MCF 10A (cell line): ENCODE data around the gene FZD1. TPM values are rescaled to one million over a fixed set of nuclear protein-coding genes. Genes with fewer than 3 reads are reported as not detected.
A peak's percentile ranks its signal among the peaks of the same experiment; 100 is the strongest.

Experiments
- BruUV-seq: library from RNA; stranded (reverse); fragments of 400-500 nt; replicated peaks from 2 replicates; lab custom pipeline; 2021; lab: Mats Ljungman, UMichigan
- CTCF ChIA-PET: fragments of 300-600 bp; sonication (Branson Sonifier 250); formaldehyde crosslinking; extraction: SDS; loops from one replicate; lab custom pipeline; 2021; ENCODE audit warnings: antibody characterized with exemption, inconsistent platforms; lab: Yijun Ruan, JAX
- POLR2A ChIA-PET: fragments of 300-600, 350-650 bp; sonication (Branson Sonifier 250); formaldehyde crosslinking; extraction: SDS; loops from one replicate; lab custom pipeline; 2020; ENCODE audit warnings: antibody characterized with exemption, inconsistent platforms; lab: Yijun Ruan, JAX
- DNase-seq: peaks from one replicate; pipeline ENCODE4 v3.0.0-alpha.2; 2018; ENCODE audit not compliant: unreplicated experiment
- H3K27ac Mint-ChIP-seq: one replicate; pipeline ENCODE4 v1.8.0; 2022; ENCODE audit warnings: mild to moderate bottlenecking, low read depth, mixed read lengths; ENCODE audit not compliant: unreplicated experiment
- H3K27me3 Mint-ChIP-seq: one replicate; pipeline ENCODE4 v1.8.0; 2022; ENCODE audit warnings: mixed read lengths; ENCODE audit not compliant: insufficient read depth, unreplicated experiment
- H3K36me3 Mint-ChIP-seq: one replicate; pipeline ENCODE4 v1.8.0; 2022; ENCODE audit warnings: mild to moderate bottlenecking, moderate library complexity, mixed read lengths; ENCODE audit not compliant: insufficient read depth, unreplicated experiment
- H3K4me1 Mint-ChIP-seq: one replicate; pipeline ENCODE4 v1.8.0; 2022; ENCODE audit warnings: mixed read lengths; ENCODE audit not compliant: insufficient read depth, unreplicated experiment
- H3K4me3 Mint-ChIP-seq: one replicate; pipeline ENCODE4 v1.8.0; 2022; ENCODE audit warnings: mild to moderate bottlenecking, moderate library complexity, mixed read lengths; ENCODE audit not compliant: unreplicated experiment
- H3K9me3 Mint-ChIP-seq: one replicate; pipeline ENCODE4 v1.8.0; 2022; ENCODE audit warnings: mixed read lengths; ENCODE audit not compliant: unreplicated experiment
- intact Hi-C: fragments of 100-400 bp; cut with micrococcal nuclease; formaldehyde crosslinking; loops from 2 replicates; pipeline ENCODE4 v1.14.1; 2022
- total RNA-seq: library from RNA; stranded (reverse); gene quantifications from 2 replicates; pipeline ENCODE4 v1.2.3, GENCODE V29; 2022
- TF ChIP-seq, protein P1 (sequence below): fragments of 200-600 bp; IDR thresholded peaks from one replicate; pipeline ENCODE4 v1.8.0; 2022; ENCODE audit warnings: antibody characterized with exemption, mild to moderate bottlenecking; ENCODE audit not compliant: unreplicated experiment

Gene FZD1
- total RNA-seq, 1 experiment from 2014 or later = 3.3 TPM

DNA sequence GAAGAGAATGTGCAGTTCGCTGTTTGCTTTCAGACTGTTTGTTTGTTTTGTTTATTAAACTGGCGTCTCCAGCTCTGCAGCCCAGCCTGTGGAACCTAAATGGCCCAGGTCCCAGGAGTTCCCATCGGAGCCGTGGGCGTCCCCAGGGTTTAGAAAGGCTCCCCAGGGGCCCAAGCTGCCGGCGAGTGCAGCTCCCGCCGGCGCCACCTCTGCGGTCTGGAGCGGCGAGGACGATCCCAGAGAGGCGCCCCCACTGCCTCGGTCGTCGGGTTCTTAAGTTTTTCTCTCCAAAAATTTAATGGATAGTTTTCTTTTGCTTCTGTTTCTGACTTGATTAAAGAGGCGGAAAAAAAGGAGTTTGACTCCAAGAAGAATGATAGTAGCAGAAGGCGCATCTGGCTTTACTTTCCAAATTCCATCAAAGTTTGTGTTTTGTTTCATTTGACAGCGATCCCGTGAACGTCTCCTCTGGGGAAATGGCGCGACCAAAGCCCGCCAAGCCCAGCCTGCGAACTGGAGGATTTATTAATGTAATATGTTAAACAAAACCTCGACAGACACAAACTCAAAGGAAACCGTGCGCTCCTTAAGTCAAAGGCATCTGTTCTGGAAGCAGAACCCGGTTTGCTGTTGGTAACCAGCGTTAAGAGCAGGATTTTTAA, 718 bp upstream of the FZD1 start:
- Mint-ChIP-seq H3K4me1 (peaks cover 20% of the 10 kb centered on the region), H3K4me3 (peak overlapping the region; percentile 83), H3K9me3 (no peaks in the 10 kb centered on the region), H3K27me3 (no peaks in the 10 kb centered on the region), H3K27ac (peak overlapping the region; percentile 61), H3K36me3 (peaks cover 20% of the 10 kb centered on the region)
- peak; percentile 26 for DNase-seq
- TF ChIP-seq, protein P1, sequence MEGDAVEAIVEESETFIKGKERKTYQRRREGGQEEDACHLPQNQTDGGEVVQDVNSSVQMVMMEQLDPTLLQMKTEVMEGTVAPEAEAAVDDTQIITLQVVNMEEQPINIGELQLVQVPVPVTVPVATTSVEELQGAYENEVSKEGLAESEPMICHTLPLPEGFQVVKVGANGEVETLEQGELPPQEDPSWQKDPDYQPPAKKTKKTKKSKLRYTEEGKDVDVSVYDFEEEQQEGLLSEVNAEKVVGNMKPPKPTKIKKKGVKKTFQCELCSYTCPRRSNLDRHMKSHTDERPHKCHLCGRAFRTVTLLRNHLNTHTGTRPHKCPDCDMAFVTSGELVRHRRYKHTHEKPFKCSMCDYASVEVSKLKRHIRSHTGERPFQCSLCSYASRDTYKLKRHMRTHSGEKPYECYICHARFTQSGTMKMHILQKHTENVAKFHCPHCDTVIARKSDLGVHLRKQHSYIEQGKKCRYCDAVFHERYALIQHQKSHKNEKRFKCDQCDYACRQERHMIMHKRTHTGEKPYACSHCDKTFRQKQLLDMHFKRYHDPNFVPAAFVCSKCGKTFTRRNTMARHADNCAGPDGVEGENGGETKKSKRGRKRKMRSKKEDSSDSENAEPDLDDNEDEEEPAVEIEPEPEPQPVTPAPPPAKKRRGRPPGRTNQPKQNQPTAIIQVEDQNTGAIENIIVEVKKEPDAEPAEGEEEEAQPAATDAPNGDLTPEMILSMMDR = no peak
- intact Hi-C loops = loop anchor here (1.0 to 5.0 kb wide), 5 partner anchors 81 to 521 kb away; no protein-coding TSS in a partner anchor
- no TSS peak for BruUV-seq
- CTCF ChIA-PET = interaction anchor here (0.7 to 0.8 kb wide), 2 partner anchors 103 to 163 kb away, joined by 3 read pairs; no protein-coding TSS in a partner anchor
- POLR2A ChIA-PET = interaction anchor here (0.6 to 2.6 kb wide), 7 partner anchors 11 to 617 kb away, joined by 3 to 12 read pairs (median 3); partner anchors contain the start of gene MTERF1

DNA sequence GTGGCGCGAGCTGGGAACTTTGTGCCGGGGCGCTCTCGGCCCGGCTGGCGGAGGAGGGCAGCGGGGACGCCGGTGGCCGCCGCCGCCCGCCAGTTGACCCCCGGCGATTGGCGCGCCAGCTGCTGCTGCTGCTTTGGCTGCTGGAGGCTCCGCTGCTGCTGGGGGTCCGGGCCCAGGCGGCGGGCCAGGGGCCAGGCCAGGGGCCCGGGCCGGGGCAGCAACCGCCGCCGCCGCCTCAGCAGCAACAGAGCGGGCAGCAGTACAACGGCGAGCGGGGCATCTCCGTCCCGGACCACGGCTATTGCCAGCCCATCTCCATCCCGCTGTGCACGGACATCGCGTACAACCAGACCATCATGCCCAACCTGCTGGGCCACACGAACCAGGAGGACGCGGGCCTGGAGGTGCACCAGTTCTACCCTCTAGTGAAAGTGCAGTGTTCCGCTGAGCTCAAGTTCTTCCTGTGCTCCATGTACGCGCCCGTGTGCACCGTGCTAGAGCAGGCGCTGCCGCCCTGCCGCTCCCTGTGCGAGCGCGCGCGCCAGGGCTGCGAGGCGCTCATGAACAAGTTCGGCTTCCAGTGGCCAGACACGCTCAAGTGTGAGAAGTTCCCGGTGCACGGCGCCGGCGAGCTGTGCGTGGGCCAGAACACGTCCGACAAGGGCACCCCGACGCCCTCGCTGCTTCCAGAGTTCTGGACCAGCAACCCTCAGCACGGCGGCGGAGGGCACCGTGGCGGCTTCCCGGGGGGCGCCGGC, 870 bp downstream of the FZD1 start:
- TF ChIP-seq, protein P1 = no peak
- no TSS peak for BruUV-seq
- Mint-ChIP-seq H3K36me3 (peaks cover 20% of the 10 kb centered on the region), H3K27ac (no peak overlapping the region), H3K27me3 (no peaks in the 10 kb centered on the region), H3K4me3 (peak overlapping the region; percentile 83), H3K4me1 (peaks cover 20% of the 10 kb centered on the region), H3K9me3 (no peaks in the 10 kb centered on the region)
- intact Hi-C loops = loop anchor here (1.0 to 5.0 kb wide), 6 partner anchors 83 to 520 kb away; no protein-coding TSS in a partner anchor
- ChIA-PET POLR2A (interaction anchor here (0.6 to 2.0 kb wide), 7 partner anchors 10 to 173 kb away, joined by 3 to 15 read pairs (median 3); no protein-coding TSS in a partner anchor), CTCF (interaction anchor here (0.6 to 1.8 kb wide), 7 partner anchors 16 to 379 kb away, joined by 3 to 6 read pairs (median 3); no protein-coding TSS in a partner anchor)
- DNase-seq = peak; percentile 67

DNA sequence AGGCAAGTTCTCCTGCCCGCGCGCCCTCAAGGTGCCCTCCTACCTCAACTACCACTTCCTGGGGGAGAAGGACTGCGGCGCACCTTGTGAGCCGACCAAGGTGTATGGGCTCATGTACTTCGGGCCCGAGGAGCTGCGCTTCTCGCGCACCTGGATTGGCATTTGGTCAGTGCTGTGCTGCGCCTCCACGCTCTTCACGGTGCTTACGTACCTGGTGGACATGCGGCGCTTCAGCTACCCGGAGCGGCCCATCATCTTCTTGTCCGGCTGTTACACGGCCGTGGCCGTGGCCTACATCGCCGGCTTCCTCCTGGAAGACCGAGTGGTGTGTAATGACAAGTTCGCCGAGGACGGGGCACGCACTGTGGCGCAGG, 1.4 kb downstream of the FZD1 start:
- POLR2A ChIA-PET = interaction anchor here (0.9 to 2.0 kb wide), 5 partner anchors 10 to 100 kb away, joined by 3 to 15 read pairs (median 3); no protein-coding TSS in a partner anchor
- Mint-ChIP-seq H3K4me1 (peaks cover 20% of the 10 kb centered on the region), H3K27me3 (no peaks in the 10 kb centered on the region), H3K4me3 (peak overlapping the region; percentile 83), H3K9me3 (no peaks in the 10 kb centered on the region), H3K36me3 (peaks cover 20% of the 10 kb centered on the region), H3K27ac (no peak overlapping the region)
- TF ChIP-seq, protein P1 = no peak
- intact Hi-C loops = loop anchor here (2.0 to 5.0 kb wide), 3 partner anchors 158 to 519 kb away; no protein-coding TSS in a partner anchor
- CTCF ChIA-PET = interaction anchor here (0.6 to 1.8 kb wide), 6 partner anchors 16 to 180 kb away, joined by 3 to 6 read pairs (median 3); no protein-coding TSS in a partner anchor
- BruUV-seq = no TSS peak
- DNase-seq = no peak
